ENCODE measurements around the gene EPN2.

- TF ChIP-seq CTCF (IDR thresholded peaks at IDR 0.05; ENCODE audit: poor library complexity) (no peak), EZH2phosphoT487 (IDR thresholded peaks at IDR 0.05; ENCODE audit: low read depth, severe bottlenecking, unreplicated experiment) (no peak), EZH2 (IDR thresholded peaks at IDR 0.05; ENCODE audit: borderline replicate concordance) (no peak)
These were observed 32.5 kb downstream of the EPN2 start for GRCh38 chr17:19269641-19270040.

All from hepatocyte (in vitro differentiated cells).